Upper lobe of right lung (tissue), 1 donor: ENCODE measurements around the gene CALB2. TPM values are rescaled to one million over a fixed set of nuclear protein-coding genes. Genes with fewer than 3 reads are reported as not detected.

Experiments used
- ATAC-seq: fragments of 200-7000 bp; cut with Tn5 transposase; one replicate; pipeline ENCODE4 v1.9.1; 2020; ENCODE audit warnings: mild to moderate bottlenecking, moderate library complexity
- DNase-seq: peaks from one replicate; pipeline ENCODE4 v3.0.0-alpha.2; 2020
- H3K27ac ChIP-seq: fragments of 200-600 bp; one replicate; pipeline ENCODE4 v1.8.0; 2022
- H3K27me3 ChIP-seq: fragments of 200-600 bp; one replicate; pipeline ENCODE4 v1.8.0; 2022; ENCODE audit warnings: mild to moderate bottlenecking
- H3K36me3 ChIP-seq: fragments of 200-600 bp; one replicate; pipeline ENCODE4 v1.8.0; 2022
- H3K4me1 ChIP-seq: fragments of 200-600 bp; one replicate; pipeline ENCODE4 v1.8.0; 2022
- H3K4me3 ChIP-seq: fragments of 200-600 bp; one replicate; pipeline ENCODE4 v1.8.0; 2022; ENCODE audit warnings: mild to moderate bottlenecking
- H3K9me3 ChIP-seq: fragments of 200-600 bp; one replicate; pipeline ENCODE4 v1.8.0; 2022
- CTCF ChIP-seq: fragments of 200-600 bp; IDR thresholded peaks from one replicate; pipeline ENCODE4 v1.8.0; 2022; ENCODE audit warnings: antibody characterized with exemption
- intact Hi-C: fragments of 100-400 bp; cut with DNase I; formaldehyde crosslinking; loops from one replicate; pipeline ENCODE4 v1.11.0; 2022
- total RNA-seq: library from RNA; stranded (reverse); fragmentation: NEBNext Ultra II Directional; extraction: Animal tissue kit (Norgen Biotek cat#: 25700); gene quantifications from one replicate; pipeline ENCODE4 v1.2.1, GENCODE V29; 2021
- donor health status: DM: no; HTN: yes; CAD: no; lungs with severe emphysema.

The CALB2 gene
- total RNA-seq, 1 donor from 2014 or later = 4.6 TPM

- Histone ChIP-seq H3K36me3 (no peaks in the 10 kb centered on the region), H3K4me3 (no peak overlapping the region), H3K4me1 (no peaks in the 10 kb centered on the region), H3K27ac (no peak overlapping the region), H3K27me3 (peaks cover 21% of the 10 kb centered on the region), H3K9me3 (no peaks in the 10 kb centered on the region)
- ATAC-seq (no peak), DNase-seq (no peak)
- intact Hi-C loops = no loop called here
- no peak for TF ChIP-seq CTCF
Measured at GRCh38 chr16:71369494-71369893, 11.0 kb downstream of the CALB2 start.

GRCh38 chr16:71371237-71371636 lies 12.7 kb downstream of the CALB2 start:
- intact Hi-C loops = no loop called here
- no peaks in the 10 kb centered on the region for H3K9me3 ChIP-seq
- no peak overlapping the region for H3K27ac ChIP-seq
- no peak overlapping the region for H3K4me3 ChIP-seq
- no peak for TF ChIP-seq CTCF
- no peaks in the 10 kb centered on the region for H3K36me3 ChIP-seq
- ATAC-seq (no peak), DNase-seq (no peak)
- no peaks in the 10 kb centered on the region for H3K4me1 ChIP-seq
- peaks cover 21% of the 10 kb centered on the region for H3K27me3 ChIP-seq

GRCh38 chr16:71373073-71373472 lies 14.6 kb downstream of the CALB2 start:
- DNase-seq (no peak), ATAC-seq (no peak)
- intact Hi-C loops = no loop called here

GRCh38 chr16:71376465-71377157 lies 18.1 kb downstream of the CALB2 start:
- Histone ChIP-seq H3K4me3 (no peak overlapping the region), H3K4me1 (no peaks in the 10 kb centered on the region), H3K9me3 (no peaks in the 10 kb centered on the region), H3K36me3 (no peaks in the 10 kb centered on the region), H3K27me3 (peaks cover 7% of the 10 kb centered on the region), H3K27ac (no peak overlapping the region)
- TF ChIP-seq CTCF = no peak
- intact Hi-C loops = no loop called here
- ATAC-seq = no peak
- no peak for DNase-seq

More at GRCh38 chr16:71373073-71373472, 14.6 kb downstream of the CALB2 start:
- Histone ChIP-seq H3K4me1 (no peaks in the 10 kb centered on the region), H3K4me3 (no peak overlapping the region), H3K9me3 (no peaks in the 10 kb centered on the region), H3K27me3 (peaks cover 8% of the 10 kb centered on the region), H3K36me3 (no peaks in the 10 kb centered on the region), H3K27ac (no peak overlapping the region)
- TF ChIP-seq CTCF = no peak

GRCh38 chr16:71379711-71380110 lies 21.2 kb downstream of the CALB2 start:
- Histone ChIP-seq H3K9me3 (no peaks in the 10 kb centered on the region), H3K27me3 (no peaks in the 10 kb centered on the region), H3K27ac (no peak overlapping the region), H3K4me3 (no peak overlapping the region), H3K4me1 (no peaks in the 10 kb centered on the region), H3K36me3 (no peaks in the 10 kb centered on the region)
- intact Hi-C loops = no loop called here
- ATAC-seq = no peak
- TF ChIP-seq CTCF = no peak
- no peak for DNase-seq

- DNase-seq (no peak), ATAC-seq (no peak)
- H3K27ac ChIP-seq = no peak overlapping the region
- H3K4me3 ChIP-seq = no peak overlapping the region
- H3K36me3 ChIP-seq = no peaks in the 10 kb centered on the region
- intact Hi-C loops = no loop called here
- no peaks in the 10 kb centered on the region for H3K4me1 ChIP-seq
- H3K9me3 ChIP-seq = no peaks in the 10 kb centered on the region
- TF ChIP-seq CTCF = no peak
- peaks cover 9% of the 10 kb centered on the region for H3K27me3 ChIP-seq
Measured at GRCh38 chr16:71380831-71381230, 22.3 kb downstream of the CALB2 start.
